ENCODE data around the gene LUZP4. TPM values are rescaled to one million over a fixed set of nuclear protein-coding genes. Genes with fewer than 3 reads are reported as not detected.
"Not testable (repeated sequence)": the region's sequence is repeated elsewhere in the genome, so short reads cannot be mapped to it uniquely, and the experiment has no call there.

The LUZP4 gene
- total and polyA plus RNA-seq, 3 experiments from 2014 or later: not detected

DNA sequence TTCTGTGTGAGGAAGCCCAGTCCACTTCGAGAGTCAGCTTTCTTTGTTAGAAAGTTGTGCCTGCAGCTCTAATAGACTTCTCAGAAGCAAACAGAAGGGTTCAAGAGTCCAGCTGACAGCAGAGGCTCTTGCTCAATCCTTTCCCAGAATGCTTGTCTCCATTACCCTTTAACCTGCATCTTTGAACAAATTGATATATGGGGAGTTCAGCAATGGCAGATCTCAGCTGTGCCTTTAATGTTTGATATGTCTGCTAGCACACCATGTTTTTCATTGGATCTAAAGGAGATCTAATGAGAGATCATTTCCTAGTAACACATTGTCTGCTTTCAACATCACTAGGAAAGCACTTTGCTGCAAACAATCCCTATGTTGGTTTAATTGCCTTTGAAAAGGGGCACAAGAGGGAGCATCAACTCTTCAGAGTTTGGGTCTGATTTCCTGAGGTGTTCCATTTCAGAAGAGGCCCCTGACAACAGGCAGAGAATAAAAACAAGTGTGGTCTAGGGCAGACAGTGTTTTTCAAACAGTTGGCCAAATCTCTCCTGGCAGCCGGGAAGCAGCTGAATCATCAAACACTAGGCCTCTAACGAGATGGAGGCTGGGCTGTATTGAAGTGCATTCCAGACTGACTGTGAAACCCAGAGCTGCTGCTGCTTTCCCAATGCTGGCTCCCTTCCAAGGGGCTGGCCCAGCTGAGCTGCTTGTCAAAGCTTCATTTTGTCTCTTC is 55.5 kb downstream of the LUZP4 start:
- Histone ChIP-seq H3K27ac (ENCODE audit: low read depth, low read length) (no peak overlapping the region), H3K36me3 (ENCODE audit: insufficient read depth, low read length) (no peaks in the 10 kb centered on the region), H3K4me3 (ENCODE audit: low read length) (no peak overlapping the region), H3K27me3 (ENCODE audit: insufficient read depth, low read length, poor library complexity, severe bottlenecking) (no peaks in the 10 kb centered on the region), H3K4me1 (ENCODE audit: insufficient read depth, low read length) (no peaks in the 10 kb centered on the region), H3K9me3 (ENCODE audit: low read length) (no peaks in the 10 kb centered on the region)
- no peak for DNase-seq
- Mint-ChIP-seq H3K27me3 (no peaks in the 10 kb centered on the region), H3K36me3 (no peaks in the 10 kb centered on the region), H3K4me1 (no peaks in the 10 kb centered on the region), H3K9me3 (peaks cover 0 to 3% (median 2%) of the 10 kb centered on the region in 5 donors), H3K4me3 (no peak overlapping the region), H3K27ac (no peak overlapping the region)
- ChIA-PET CTCF (no interaction called here), POLR2A (no interaction called here)

DNA sequence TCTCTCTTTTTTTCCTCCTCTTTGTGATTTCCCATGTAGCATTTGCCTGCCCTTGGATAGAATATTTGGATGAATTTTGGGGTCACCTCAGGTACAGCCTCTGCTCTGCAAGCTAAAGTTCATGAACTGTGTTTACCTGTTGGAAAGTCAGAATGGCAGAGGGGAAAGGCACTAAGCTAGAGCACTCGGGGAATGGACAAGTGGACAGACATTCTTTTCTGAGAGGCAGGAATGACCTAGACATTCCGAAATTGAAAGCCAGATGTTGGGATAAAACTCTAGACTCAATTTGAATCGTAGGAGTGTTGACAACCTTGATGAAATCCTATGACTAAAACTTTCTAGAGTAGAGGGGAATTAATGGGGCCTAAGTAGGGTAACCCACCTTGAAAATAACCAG is 56.1 kb downstream of the LUZP4 start:
- Histone ChIP-seq H3K9me3 (ENCODE audit: low read length) (no peaks in the 10 kb centered on the region), H3K27ac (ENCODE audit: low read depth, low read length) (no peak overlapping the region), H3K4me3 (ENCODE audit: low read length) (no peak overlapping the region), H3K4me1 (ENCODE audit: insufficient read depth, low read length) (no peaks in the 10 kb centered on the region), H3K27me3 (ENCODE audit: insufficient read depth, low read length, poor library complexity, severe bottlenecking) (no peaks in the 10 kb centered on the region), H3K36me3 (ENCODE audit: insufficient read depth, low read length) (no peaks in the 10 kb centered on the region)
- no peak for DNase-seq
- Mint-ChIP-seq H3K36me3 (no peaks in the 10 kb centered on the region), H3K9me3 (peaks cover 0 to 4% (median 2%) of the 10 kb centered on the region in 5 donors), H3K4me1 (no peaks in the 10 kb centered on the region), H3K27ac (no peak overlapping the region), H3K4me3 (no peak overlapping the region), H3K27me3 (no peaks in the 10 kb centered on the region)
- POLR2A ChIA-PET: no interaction called here
- CTCF ChIA-PET: no interaction called here

DNA sequence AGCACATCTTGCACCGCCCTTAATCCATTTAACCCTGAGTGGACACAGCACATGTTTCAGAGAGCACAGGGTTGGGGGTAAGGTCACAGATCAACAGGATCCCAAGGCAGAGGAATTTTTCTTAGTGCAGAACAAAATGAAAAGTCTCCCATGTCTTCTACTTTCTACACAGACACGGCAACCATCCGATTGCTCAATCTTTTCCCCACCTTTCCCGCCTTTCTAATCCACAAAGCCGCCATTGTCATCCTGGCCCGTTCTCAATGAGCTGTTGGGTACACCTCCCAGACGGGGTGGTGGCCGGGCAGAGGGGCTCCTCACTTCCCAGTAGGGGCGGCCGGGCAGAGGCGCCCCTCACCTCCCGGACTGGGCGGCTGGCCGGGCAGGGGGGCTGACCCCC is 57.2 kb downstream of the LUZP4 start:
- H3K4me3 Mint-ChIP-seq; H3K36me3 ChIP-seq (ENCODE audit: insufficient read depth, low read length); H3K27ac ChIP-seq (ENCODE audit: low read depth, low read length); H3K4me1 Mint-ChIP-seq; H3K27me3 ChIP-seq (ENCODE audit: insufficient read depth, low read length, poor library complexity, severe bottlenecking); H3K27ac Mint-ChIP-seq; CTCF ChIA-PET; POLR2A ChIA-PET; H3K4me3 ChIP-seq (ENCODE audit: low read length); H3K9me3 ChIP-seq (ENCODE audit: low read length); H3K4me1 ChIP-seq (ENCODE audit: insufficient read depth, low read length); H3K9me3 Mint-ChIP-seq; H3K36me3 Mint-ChIP-seq; DNase-seq; H3K27me3 Mint-ChIP-seq: not testable (repeated sequence)

DNA sequence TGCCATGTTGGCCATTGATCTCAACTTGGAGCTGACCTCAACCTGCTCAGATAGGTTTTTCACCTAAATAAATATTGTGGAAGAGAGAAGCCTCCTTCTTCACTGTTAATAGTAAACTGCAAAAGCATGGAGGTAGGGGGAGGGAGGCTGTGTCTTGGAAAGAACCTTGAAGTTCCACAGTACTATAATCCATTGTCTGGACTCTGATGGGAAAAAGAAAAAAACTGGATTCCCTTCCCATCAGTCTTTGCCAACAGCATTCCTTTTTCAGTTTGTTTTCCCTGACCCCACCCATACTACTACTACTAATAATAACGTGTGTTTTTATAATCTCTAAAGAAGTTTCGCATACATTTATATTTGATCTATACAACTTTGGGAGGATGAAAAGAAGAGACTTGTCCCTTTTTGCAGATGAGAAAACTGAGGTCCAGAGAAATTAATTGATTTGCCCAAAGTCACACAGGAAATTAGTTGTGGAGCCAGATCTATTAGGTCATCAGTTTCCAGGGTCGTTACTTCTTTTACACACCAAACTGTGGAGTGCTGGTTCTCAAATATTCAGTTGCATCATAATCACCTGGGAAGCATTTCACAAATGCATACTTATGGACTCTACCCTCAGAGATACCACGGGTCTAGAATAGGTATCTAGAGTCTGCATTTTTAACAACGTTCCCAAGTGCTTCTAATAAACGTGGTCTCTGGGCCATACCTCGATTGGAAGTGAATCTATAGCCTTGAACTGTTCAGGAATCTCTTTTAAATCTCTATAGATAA is 59.1 kb downstream of the LUZP4 start:
- Mint-ChIP-seq H3K9me3 (peaks cover 0 to 4% (median 2%) of the 10 kb centered on the region in 5 donors), H3K4me1 (no peaks in the 10 kb centered on the region), H3K4me3 (no peak overlapping the region), H3K27me3 (no peaks in the 10 kb centered on the region), H3K36me3 (no peaks in the 10 kb centered on the region), H3K27ac (no peak overlapping the region)
- ChIA-PET CTCF (no interaction called here), POLR2A (no interaction called here)
- Histone ChIP-seq H3K4me3 (ENCODE audit: low read length) (no peak overlapping the region), H3K36me3 (ENCODE audit: insufficient read depth, low read length) (no peaks in the 10 kb centered on the region), H3K4me1 (ENCODE audit: insufficient read depth, low read length) (no peaks in the 10 kb centered on the region), H3K27ac (ENCODE audit: low read depth, low read length) (no peak overlapping the region), H3K27me3 (ENCODE audit: insufficient read depth, low read length, poor library complexity, severe bottlenecking) (no peaks in the 10 kb centered on the region), H3K9me3 (ENCODE audit: low read length) (no peaks in the 10 kb centered on the region)
- DNase-seq: no peak

DNA sequence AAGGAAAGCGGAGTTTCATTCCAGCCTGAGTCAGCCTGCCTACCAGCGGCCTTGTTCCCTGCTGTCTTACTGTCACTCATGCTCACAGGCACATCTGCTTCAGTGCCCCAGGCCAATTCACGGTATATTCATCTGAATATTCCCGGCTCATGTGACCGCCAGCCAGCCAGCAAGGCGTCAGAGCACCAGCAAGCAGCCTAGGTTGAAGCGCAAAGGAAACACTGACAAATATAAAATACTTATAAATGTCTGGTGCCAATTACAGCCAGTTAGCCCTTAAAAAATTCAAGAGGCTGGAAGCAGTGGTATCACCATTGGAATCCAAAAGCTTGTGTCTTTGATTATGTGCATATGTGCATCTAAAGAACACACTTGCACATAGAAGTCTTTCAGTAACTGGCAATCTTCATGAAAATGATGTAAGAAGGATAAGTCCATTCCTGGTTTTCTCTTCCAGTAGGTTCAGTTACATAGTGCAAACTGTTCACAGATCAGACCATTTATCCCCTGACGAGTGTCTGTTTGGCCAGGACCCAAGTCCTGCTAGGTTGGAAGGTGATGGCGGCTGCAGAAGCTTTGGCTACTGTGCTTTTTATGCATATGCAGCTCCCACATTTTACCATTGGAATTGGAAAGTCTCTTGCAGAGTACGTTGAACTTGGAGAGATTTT is 61.3 kb downstream of the LUZP4 start:
- H3K9me3 ChIP-seq (ENCODE audit: low read length): no peaks in the 10 kb centered on the region
- CTCF ChIA-PET: no interaction called here
- Mint-ChIP-seq H3K9me3 (peaks cover 0 to 4% (median 2%) of the 10 kb centered on the region in 5 donors), H3K27ac (no peak overlapping the region), H3K27me3 (no peaks in the 10 kb centered on the region), H3K4me1 (no peaks in the 10 kb centered on the region), H3K36me3 (no peaks in the 10 kb centered on the region), H3K4me3 (no peak overlapping the region)
- POLR2A ChIA-PET: no interaction called here
- H3K27ac ChIP-seq (ENCODE audit: low read depth, low read length): no peak overlapping the region
- no peaks in the 10 kb centered on the region for H3K27me3 ChIP-seq (ENCODE audit: insufficient read depth, low read length, poor library complexity, severe bottlenecking)
- no peaks in the 10 kb centered on the region for H3K36me3 ChIP-seq (ENCODE audit: insufficient read depth, low read length)
- DNase-seq: no peak
- H3K4me1 ChIP-seq (ENCODE audit: insufficient read depth, low read length): no peaks in the 10 kb centered on the region
- no peak overlapping the region for H3K4me3 ChIP-seq (ENCODE audit: low read length)

DNA sequence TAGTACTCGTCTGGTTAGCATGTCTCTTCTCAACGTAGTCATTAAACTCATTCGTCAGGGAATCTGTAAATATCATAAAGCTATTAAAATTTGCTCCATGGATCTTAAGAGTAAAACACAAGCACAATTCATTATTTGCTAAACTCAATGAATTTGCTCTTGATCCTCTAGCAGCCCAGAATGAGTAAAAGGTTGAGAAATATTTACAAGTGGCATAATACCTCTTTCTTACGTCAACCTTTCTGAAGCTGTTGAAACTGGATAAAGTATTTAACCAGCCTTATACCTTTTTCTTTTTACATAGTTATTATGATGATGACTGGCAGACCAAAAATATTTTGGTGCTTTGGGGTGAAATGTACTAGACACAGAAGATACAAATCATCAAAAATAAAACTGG is 66.9 kb downstream of the LUZP4 start:
- Mint-ChIP-seq H3K9me3 (peaks cover 0 to 2% (median 0%) of the 10 kb centered on the region in 5 donors), H3K4me1 (no peaks in the 10 kb centered on the region), H3K4me3 (no peak overlapping the region), H3K36me3 (no peaks in the 10 kb centered on the region), H3K27me3 (no peaks in the 10 kb centered on the region), H3K27ac (no peak overlapping the region)
- no peaks in the 10 kb centered on the region for H3K4me1 ChIP-seq (ENCODE audit: insufficient read depth, low read length)
- no peaks in the 10 kb centered on the region for H3K36me3 ChIP-seq (ENCODE audit: insufficient read depth, low read length)
- H3K4me3 ChIP-seq (ENCODE audit: low read length): no peak overlapping the region
- no peaks in the 10 kb centered on the region for H3K9me3 ChIP-seq (ENCODE audit: low read length)
- H3K27me3 ChIP-seq (ENCODE audit: insufficient read depth, low read length, poor library complexity, severe bottlenecking): no peaks in the 10 kb centered on the region
- POLR2A ChIA-PET: no interaction called here
- CTCF ChIA-PET: no interaction called here
- no peak overlapping the region for H3K27ac ChIP-seq (ENCODE audit: low read depth, low read length)
- no peak for DNase-seq

Other genes with a start within 250 kb of the LUZP4 start
- not detected for gene RBMXL3, start 100.3 kb upstream of the LUZP4 start, total RNA-seq
- not detected for gene RBMXL3, start 100.3 kb upstream of the LUZP4 start, polyA plus RNA-seq
- gene LRCH2, start 55.6 kb upstream of the LUZP4 start, total RNA-seq: not detected
- gene LRCH2, start 55.6 kb upstream of the LUZP4 start, polyA plus RNA-seq: not detected